GM12872 (cell line): Measurements from ENCODE around the gene ALCAM.

ENCODE experiments used
- CTCF ChIP-seq: IDR thresholded peaks from 3 replicates; pipeline ENCODE4 v1.5.1; 2011; ENCODE audit warnings: low read depth, mild to moderate bottlenecking, low read length, moderate library complexity; ENCODE audit not compliant: insufficient read depth

Gene ALCAM

GRCh38 chr3:105366326-105367062 is at the start of gene ALCAM:
Gene ALCAM (plus strand): TSS chr3:105366909.
- TF ChIP-seq CTCF, result peak; percentile 44

GRCh38 chr3:105317841-105318240 is 48.9 kb upstream of the ALCAM start:
- no peak for TF ChIP-seq CTCF

- TF ChIP-seq CTCF, result no peak
Observed at GRCh38 chr3:105322570-105323273, 44.0 kb upstream of the ALCAM start.

- TF ChIP-seq CTCF, result no peak
Observed at GRCh38 chr3:105323274-105323599, 43.5 kb upstream of the ALCAM start.

- no peak for TF ChIP-seq CTCF
Observed at GRCh38 chr3:105324951-105325350, 41.8 kb upstream of the ALCAM start.

GRCh38 chr3:105327662-105328337 is 38.9 kb upstream of the ALCAM start:
- TF ChIP-seq CTCF, result no peak

- no peak for TF ChIP-seq CTCF
Observed at GRCh38 chr3:105328338-105328730, 38.4 kb upstream of the ALCAM start.
